Spleen (tissue), 11 donors: ENCODE results near the gene HEBP1. TPM values are rescaled to one million over a fixed set of nuclear protein-coding genes. Genes with fewer than 3 reads are reported as not detected.

ENCODE experiments used
- DNase-seq: peaks from one replicate; pipeline ENCODE4 v3.0.0-alpha.2; 2020
- H3K27ac ChIP-seq, 8 donors: fragments of 200-600 bp; sonication (generic) in 7 of 8; 1 replicate in 4 of 8; 2 replicates in 4 of 8; pipeline versions ENCODE4 v1.5.0 to v1.8.0; 2016 to 2021; ENCODE audit warnings: inconsistent platforms in 4 of 8, mild to moderate bottlenecking in 4 of 8, moderate library complexity in 1 of 8
- H3K27me3 ChIP-seq, 7 donors: fragments of 200-600 bp; sonication (generic) in 6 of 7; replicated peaks in 1 of 7; 1 replicate in 4 of 7; 2 replicates in 3 of 7; pipeline versions ENCODE4 v1.5.0 to v1.8.0; 2016 to 2021; ENCODE audit warnings: inconsistent platforms in 3 of 7, mild to moderate bottlenecking in 1 of 7
- H3K36me3 ChIP-seq, 6 donors: fragments of 200-600 bp; sonication (generic) in 5 of 6; 1 replicate in 4 of 6; 2 replicates in 2 of 6; pipeline versions ENCODE4 v1.5.0 to v1.8.0; 2016 to 2021; ENCODE audit warnings: inconsistent platforms in 2 of 6
- H3K4me1 ChIP-seq, 6 donors: fragments of 200-600 bp; sonication (generic) in 5 of 6; 1 replicate in 3 of 6; 2 replicates in 3 of 6; pipeline versions ENCODE4 v1.5.0 to v1.8.0; 2016 to 2021; ENCODE audit warnings: inconsistent platforms in 3 of 6
- H3K4me3 ChIP-seq, 8 donors: fragments of 200-600 bp; sonication (generic) in 7 of 8; 1 replicate in 4 of 8; 2 replicates in 4 of 8; pipeline versions ENCODE4 v1.5.0 to v1.8.0; 2016 to 2021; ENCODE audit warnings: inconsistent platforms in 4 of 8, mild to moderate bottlenecking in 4 of 8, moderate library complexity in 2 of 8
- H3K9me3 ChIP-seq, 8 donors: fragments of 200-600 bp; sonication (generic) in 7 of 8; 1 replicate in 4 of 8; 2 replicates in 4 of 8; pipeline versions ENCODE4 v1.5.0 to v1.8.0; 2016 to 2021; ENCODE audit warnings: inconsistent platforms in 4 of 8
- CTCF ChIP-seq, 11 experiments: fragments of 200-600 bp in 7 of 11; fragments of 450-650 bp in 4 of 11; sonication (generic) in 4 of 11; IDR thresholded peaks in 8 of 11; conservative IDR thresholded peaks in 3 of 11; 1 replicate in 7 of 11; 2 replicates in 4 of 11; pipeline versions ENCODE4 v1.4.0 to v1.8.0; 2016 to 2021; ENCODE audit warnings: antibody characterized with exemption in 11 of 11, inconsistent platforms in 4 of 11, mild to moderate bottlenecking in 1 of 11
- POLR2A ChIP-seq, 3 donors: fragments of 450-650 bp; IDR thresholded peaks; one replicate each; pipeline ENCODE4 v1.5.1; 2017; ENCODE audit warnings: antibody characterized with exemption in 3 of 3, mild to moderate bottlenecking in 1 of 3
- POLR2AphosphoS5 ChIP-seq, 3 donors: sonication (generic); formaldehyde crosslinking; IDR thresholded peaks; one replicate each; pipeline ENCODE4 v1.5.1; 2017; ENCODE audit warnings: antibody characterized with exemption in 3 of 3
- WGBS, 5 donors: extraction: QIAGEN DNeasy Blood & Tissue Kit in 3 of 5; methylation state at CpG; one replicate each; pipeline versions ENCODE4 v1.1.5 to v1.1.7; 2013 to 2018; 5-methylcytosine and 5-hydroxymethylcytosine counted together
- intact Hi-C: fragments of 100-400 bp; cut with DNase I; formaldehyde crosslinking; loops from one replicate; pipeline ENCODE4 v1.15.0; 2023; ENCODE audit warnings: low total_unique reads
- polyA plus RNA-seq, 3 donors: library from polyadenylated mRNA; stranded (reverse); fragments of 200-250 nt; gene quantifications; one replicate each; pipeline ENCODE4 v1.2.1, GENCODE V29; 2013
- total RNA-seq, 7 donors: library from RNA; depleted of rRNA in 3 of 7; stranded (reverse); fragments of >200 nt in 3 of 7; fragmentation: NEBNext Ultra II Directional in 4 of 7; extraction: Animal tissue kit (Norgen Biotek cat#: 25700) in 4 of 7; gene quantifications; one replicate each; pipeline versions ENCODE4 v1.1.0 to v1.2.1, GENCODE V29; 2016 to 2021
- donor health status: healthy with polysubstance abuse.
- donor health status: DM: no; HTN: no; CAD: no; lungs with moderate emphysema.
- donor health status: DM: no; HTN: no; CAD: no.
- donor health status: Bipolar disorder and iron deficiency.
- donor health status: healthy.
- donor health status: DM: no; HTN: no; CAD: no.
- donor health status: DM: yes; HTN: yes; CAD: no.

The HEBP1 gene
- total and polyA plus RNA-seq, 10 donors, result 25.1 to 79.4 (median 60.1) TPM

GRCh38 chr12:13027508-13027907 is 27.4 kb upstream of the HEBP1 start:
- no peaks in the 10 kb centered on the region for H3K9me3 ChIP-seq

GRCh38 chr12:13027032-13027431 is 27.0 kb upstream of the HEBP1 start:
- H3K27me3 ChIP-seq, result no peaks in the 10 kb centered on the region
- no peak overlapping the region for H3K27ac ChIP-seq
- TF ChIP-seq POLR2AphosphoS5 (IDR thresholded peaks at IDR 0.05) (no peak), CTCF (IDR thresholded peaks at IDR 0.05 in 8 of 11, conservative IDR thresholded peaks at IDR 0.05 in 3 of 11) (no peak), POLR2A (IDR thresholded peaks at IDR 0.05) (no peak)
- intact Hi-C loops, result no loop called here
- H3K36me3 ChIP-seq, result no peaks in the 10 kb centered on the region
- 42 to 63% (median 52%) methylated on average over 2 of the region's 2 CpGs for WGBS, 5 donors
- H3K9me3 ChIP-seq, result no peaks in the 10 kb centered on the region
- peaks cover 0 to 5% (median 0%) of the 10 kb centered on the region in 6 donors for H3K4me1 ChIP-seq
- H3K4me3 ChIP-seq, result no peak overlapping the region
- no peak for DNase-seq

More at GRCh38 chr12:13027508-13027907, 27.4 kb upstream of the HEBP1 start:
- H3K27me3 ChIP-seq, result no peaks in the 10 kb centered on the region
- peaks cover 0 to 5% (median 0%) of the 10 kb centered on the region in 6 donors for H3K4me1 ChIP-seq
- intact Hi-C loops, result no loop called here
- no peak overlapping the region for H3K4me3 ChIP-seq
- DNase-seq, result no peak
- H3K27ac ChIP-seq, result no peak overlapping the region
- no peaks in the 10 kb centered on the region for H3K36me3 ChIP-seq
- TF ChIP-seq CTCF (IDR thresholded peaks at IDR 0.05 in 8 of 11, conservative IDR thresholded peaks at IDR 0.05 in 3 of 11) (no peak), POLR2A (IDR thresholded peaks at IDR 0.05) (no peak), POLR2AphosphoS5 (IDR thresholded peaks at IDR 0.05) (no peak)

DNA sequence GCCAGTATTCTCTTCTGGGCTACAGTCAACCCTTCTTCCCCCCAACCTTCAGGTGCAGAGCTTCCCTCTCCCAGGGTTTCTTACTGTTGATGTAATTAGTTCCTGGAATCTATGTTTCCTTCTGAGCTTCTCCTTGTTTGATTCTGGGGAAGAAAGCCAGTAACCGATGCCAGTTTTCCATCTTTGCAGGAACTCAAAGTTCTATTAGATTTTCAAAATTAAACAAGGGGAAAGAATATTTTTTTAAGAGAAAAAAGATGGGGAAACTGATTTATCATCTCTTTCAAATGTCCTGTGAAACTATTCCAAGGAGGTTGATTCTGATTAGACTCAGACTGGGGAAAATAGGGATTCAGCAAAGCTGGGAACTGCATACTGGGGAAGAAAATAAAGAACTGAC is 26.2 kb upstream of the HEBP1 start:
- H3K27ac ChIP-seq, result no peak overlapping the region
- intact Hi-C loops, result no loop called here
- no peak overlapping the region for H3K4me3 ChIP-seq
- 74 to 96% (median 87%) methylated on average over 1 of the region's 1 CpG for WGBS, 5 donors
- H3K4me1 ChIP-seq, result peaks cover 0 to 5% (median 0%) of the 10 kb centered on the region in 6 donors
- TF ChIP-seq CTCF (IDR thresholded peaks at IDR 0.05 in 8 of 11, conservative IDR thresholded peaks at IDR 0.05 in 3 of 11), result no peak
- TF ChIP-seq POLR2A (IDR thresholded peaks at IDR 0.05), result no peak
- no peak for TF ChIP-seq POLR2AphosphoS5 (IDR thresholded peaks at IDR 0.05)
- DNase-seq, result no peak
- no peaks in the 10 kb centered on the region for H3K27me3 ChIP-seq
- no peaks in the 10 kb centered on the region for H3K9me3 ChIP-seq
- no peaks in the 10 kb centered on the region for H3K36me3 ChIP-seq

- H3K36me3 ChIP-seq, result no peaks in the 10 kb centered on the region
- H3K27ac ChIP-seq, result no peak overlapping the region
- TF ChIP-seq POLR2AphosphoS5 (IDR thresholded peaks at IDR 0.05) (no peak), CTCF (IDR thresholded peaks at IDR 0.05 in 8 of 11, conservative IDR thresholded peaks at IDR 0.05 in 3 of 11) (no peak), POLR2A (IDR thresholded peaks at IDR 0.05) (no peak)
- no peak for DNase-seq
- no peak overlapping the region for H3K4me3 ChIP-seq
- no peaks in the 10 kb centered on the region for H3K27me3 ChIP-seq
- H3K9me3 ChIP-seq, result no peaks in the 10 kb centered on the region
- peaks cover 0 to 5% (median 0%) of the 10 kb centered on the region in 6 donors for H3K4me1 ChIP-seq
- intact Hi-C loops, result no loop called here
- 51 to 84% (median 76%) methylated on average over 5 of the region's 5 CpGs for WGBS, 5 donors
Observed at GRCh38 chr12:13024531-13024916, 24.5 kb upstream of the HEBP1 start.
